Large intestine (tissue), 3 donors: ENCODE measurements around the gene NAB2. TPM values are rescaled to one million over a fixed set of nuclear protein-coding genes. Genes with fewer than 3 reads are reported as not detected.
"Not testable (repeated sequence)": the region's sequence is repeated elsewhere in the genome, so short reads cannot be mapped to it uniquely, and the experiment has no call there.

ENCODE experiments used
- DNase-seq, 2 donors: peaks; one replicate each; pipeline versions ENCODE4 v3.0.0 to v3.0.0-alpha.2; 2013
- H3K27ac ChIP-seq: one replicate; pipeline ENCODE4 v1.5.1; 2013; ENCODE audit warnings: low read length
- H3K27me3 ChIP-seq: 2 replicates; pipeline ENCODE4 v1.6.1; 2013; ENCODE audit warnings: low read length; ENCODE audit not compliant: control insufficient read depth, insufficient read depth
- H3K36me3 ChIP-seq: 2 replicates; pipeline ENCODE4 v1.6.1; 2013; ENCODE audit warnings: low read length; ENCODE audit not compliant: control insufficient read depth, insufficient read depth
- H3K4me1 ChIP-seq: one replicate; pipeline ENCODE4 v1.6.1; 2013; ENCODE audit warnings: low read length; ENCODE audit not compliant: control insufficient read depth, insufficient read depth
- H3K4me3 ChIP-seq: one replicate; pipeline ENCODE4 v1.5.1; 2013; ENCODE audit warnings: low read length
- H3K9me3 ChIP-seq: one replicate; pipeline ENCODE4 v1.6.1; 2013; ENCODE audit warnings: mild to moderate bottlenecking, low read depth, low read length, moderate library complexity; ENCODE audit not compliant: control insufficient read depth
- WGBS: methylation state at CpG from one replicate; pipeline ENCODE4 v1.1.5; 2013; ENCODE audit warnings: low lambda C conversion rate; ENCODE audit not compliant: insufficient coverage; 5-methylcytosine and 5-hydroxymethylcytosine counted together
- polyA plus RNA-seq: library from polyadenylated mRNA; unstranded; fragments of 120-200 nt; gene quantifications from one replicate; pipeline ENCODE4 v1.2.1, GENCODE V29; 2013

The NAB2 gene
- polyA plus RNA-seq, 1 donor = 26.8 TPM

DNA sequence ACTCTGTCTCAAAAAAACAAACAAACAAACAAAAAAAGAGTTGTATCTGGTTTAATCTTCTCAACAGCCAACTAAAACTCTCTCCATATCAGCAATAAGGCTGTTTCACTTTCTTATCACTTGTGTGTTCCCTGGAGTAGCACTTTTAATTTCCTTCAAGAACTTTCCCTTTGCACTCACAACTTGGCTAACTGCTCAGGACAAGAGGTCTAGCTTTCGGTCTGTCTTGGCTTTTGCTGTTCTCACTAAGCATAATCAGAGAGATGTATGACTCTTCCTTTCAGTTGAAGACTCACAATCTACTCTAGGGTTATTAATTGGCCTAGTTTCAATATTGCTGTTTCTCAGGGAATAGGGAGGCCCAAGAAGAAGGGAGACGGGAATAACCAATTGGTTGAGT is 22.7 kb upstream of the NAB2 start:
- H3K27me3 ChIP-seq = no peaks in the 10 kb centered on the region
- WGBS = no CpG with 5 or more reads among the region's 2 CpGs

DNA sequence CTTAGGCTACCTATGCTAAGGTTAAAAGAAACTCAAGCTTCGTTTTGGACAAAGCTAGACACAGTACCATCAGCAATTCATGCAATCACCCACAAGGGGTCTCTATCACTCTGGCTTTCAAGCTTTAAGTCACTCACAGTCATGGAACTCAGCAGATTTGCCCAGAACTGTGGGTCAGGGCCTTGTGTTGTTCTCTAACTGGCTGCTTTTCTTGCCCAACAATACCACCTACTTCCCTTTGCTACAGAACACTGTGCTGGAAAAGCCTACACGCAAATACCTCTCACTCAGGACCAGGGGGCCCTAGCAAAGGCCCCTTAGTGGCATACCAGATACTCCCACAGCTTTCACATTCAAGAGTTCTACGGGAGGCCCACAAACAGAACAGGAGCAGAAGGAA is 19.4 kb upstream of the NAB2 start:
- Histone ChIP-seq H3K9me3 (no peaks in the 10 kb centered on the region), H3K4me1 (no peaks in the 10 kb centered on the region), H3K4me3 (no peak overlapping the region), H3K27me3 (no peaks in the 10 kb centered on the region), H3K36me3 (peaks cover 16% of the 10 kb centered on the region), H3K27ac (peak overlapping the region; percentile 2)
- DNase-seq = peak; percentile 60 to 67
- no CpG with 5 or more reads among the region's 3 CpGs for WGBS

More for the DNA sequence above, 22.7 kb upstream of the NAB2 start:
- no peak overlapping the region for H3K27ac ChIP-seq
- no peak overlapping the region for H3K4me3 ChIP-seq
- H3K4me1 ChIP-seq = no peaks in the 10 kb centered on the region
- H3K36me3 ChIP-seq = peaks cover 13% of the 10 kb centered on the region
- DNase-seq = no peak
- no peaks in the 10 kb centered on the region for H3K9me3 ChIP-seq

DNA sequence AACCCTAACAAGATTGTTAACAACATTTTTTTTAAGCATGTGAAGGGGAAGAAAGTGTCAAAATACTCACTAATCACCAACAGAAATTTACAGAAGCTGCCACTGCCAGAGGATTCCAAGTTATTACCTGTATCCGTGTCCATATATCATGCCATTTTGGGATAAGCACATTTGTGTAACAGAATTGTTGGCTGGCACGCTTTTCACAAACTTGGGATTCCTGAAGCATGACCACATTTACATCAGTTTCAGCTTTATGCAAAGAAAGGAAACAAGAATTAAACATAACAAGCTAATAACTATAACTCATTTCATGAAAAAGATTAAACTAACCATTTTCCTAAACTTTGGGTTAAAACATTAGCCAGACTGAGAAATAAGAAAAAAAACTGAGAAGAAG is 16.3 kb upstream of the NAB2 start:
- H3K27ac ChIP-seq = no peak overlapping the region
- H3K9me3 ChIP-seq = no peaks in the 10 kb centered on the region
- DNase-seq = no peak
- WGBS = 82% methylated on average over 2 of the region's 2 CpGs
- H3K36me3 ChIP-seq = peaks cover 16% of the 10 kb centered on the region
- H3K4me3 ChIP-seq = no peak overlapping the region
- H3K27me3 ChIP-seq = no peaks in the 10 kb centered on the region
- H3K4me1 ChIP-seq = no peaks in the 10 kb centered on the region

DNA sequence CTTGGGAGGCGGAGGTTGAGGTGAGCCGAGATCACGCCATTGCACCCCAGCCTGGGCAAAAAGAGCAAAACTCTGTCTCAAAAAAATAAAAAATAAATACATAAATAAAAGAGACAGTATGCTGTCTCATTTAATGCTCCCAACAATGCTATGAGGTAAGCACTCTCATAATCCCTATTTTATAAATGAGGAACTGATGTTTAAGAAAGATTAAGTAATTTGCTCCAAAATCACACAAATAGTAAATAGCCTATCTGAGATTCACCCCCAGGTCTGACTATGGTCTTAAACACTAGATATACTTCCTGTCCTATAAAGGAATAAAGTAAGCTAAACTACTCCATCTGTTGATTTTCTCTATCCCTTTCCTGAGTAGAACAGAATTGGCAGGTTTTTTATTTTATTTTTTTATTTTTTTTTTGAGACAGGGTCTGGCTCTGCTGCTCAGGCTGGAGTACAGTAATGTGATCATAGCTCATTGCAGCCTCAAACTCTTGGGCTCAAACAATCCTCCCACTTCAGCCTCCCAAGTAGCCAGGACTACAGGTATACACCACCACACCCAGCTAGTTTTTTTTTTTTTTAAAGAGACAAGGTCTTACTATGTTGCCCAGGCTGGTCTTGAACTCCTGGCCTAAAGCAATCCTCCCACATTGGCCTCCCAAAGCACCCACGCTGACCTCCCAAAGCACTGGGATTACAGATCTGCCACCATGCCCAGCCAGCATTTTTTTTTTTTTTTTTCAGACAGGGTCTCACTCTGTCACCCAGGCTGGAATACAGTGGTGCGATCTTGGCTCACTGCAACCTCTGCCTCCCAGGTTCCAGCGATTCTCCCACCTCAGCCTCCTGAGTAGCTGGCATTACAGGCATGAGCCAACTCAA is 15.1 kb upstream of the NAB2 start:
- H3K4me3 ChIP-seq, DNase-seq, H3K27me3 ChIP-seq, H3K4me1 ChIP-seq, H3K27ac ChIP-seq, H3K9me3 ChIP-seq: not testable (repeated sequence)
- no CpG with 5 or more reads among the region's 6 CpGs for WGBS
- H3K36me3 ChIP-seq = peaks cover 11% of the 10 kb centered on the region

DNA sequence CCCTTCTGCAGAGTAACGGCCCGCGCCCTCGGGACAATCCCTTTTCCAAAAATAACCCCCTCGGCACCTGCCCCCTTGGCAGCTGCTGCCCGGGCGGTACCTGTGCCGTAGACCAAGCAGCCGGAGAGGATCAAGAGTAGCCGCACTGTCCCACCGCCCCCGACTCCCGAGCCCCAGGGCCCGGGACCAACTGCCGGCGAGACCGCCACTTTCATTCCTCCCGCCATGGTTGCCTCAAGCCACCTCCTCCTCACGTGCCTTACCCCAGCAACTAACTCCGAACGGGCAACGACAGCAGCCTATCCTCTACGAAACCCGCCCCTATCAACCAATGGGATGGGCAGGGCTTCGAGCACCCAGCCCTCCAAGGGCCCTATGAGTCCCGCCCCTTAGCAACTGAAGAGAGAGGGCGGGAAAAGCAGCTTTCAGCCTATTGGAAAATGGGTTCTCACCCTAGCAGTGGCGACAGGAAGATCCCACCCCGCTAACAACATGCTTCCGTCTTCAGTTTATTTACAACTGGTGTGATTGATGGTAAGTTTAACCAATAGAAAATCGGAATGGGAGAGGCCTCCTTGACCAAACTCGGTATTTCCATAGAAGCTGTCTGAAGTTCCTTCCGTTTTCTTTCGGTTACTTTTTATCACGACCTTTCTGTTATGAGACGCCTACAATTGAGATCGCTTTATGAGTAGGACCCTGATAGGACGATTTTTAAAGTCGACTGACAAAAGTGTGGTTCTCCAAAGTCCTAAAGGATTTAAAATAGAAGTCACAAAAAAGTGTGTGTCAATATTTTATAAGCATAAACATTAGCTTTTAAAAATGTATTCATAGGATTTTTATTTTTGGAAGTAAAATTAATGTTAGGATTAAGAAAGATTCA is 10.2 kb upstream of the NAB2 start, which contains the start of gene NEMP1:
TSS of gene NEMP1 (minus strand) at position 273 of the 886 bp plus-strand sequence. CDS start at position 227, 46 bp downstream.
- peak within 1 kb of the TSS; percentile 85 for H3K27ac ChIP-seq
- peaks cover 6% of the 10 kb centered on the region for H3K4me1 ChIP-seq
- DNase-seq = peak; percentile 100
- no peaks in the 10 kb centered on the region for H3K36me3 ChIP-seq
- H3K27me3 ChIP-seq = no peaks in the 10 kb centered on the region
- 0% methylated on average over 2 of the region's 39 CpGs for WGBS
- no peaks in the 10 kb centered on the region for H3K9me3 ChIP-seq
- peak within 1 kb of the TSS; percentile 82 for H3K4me3 ChIP-seq

DNA sequence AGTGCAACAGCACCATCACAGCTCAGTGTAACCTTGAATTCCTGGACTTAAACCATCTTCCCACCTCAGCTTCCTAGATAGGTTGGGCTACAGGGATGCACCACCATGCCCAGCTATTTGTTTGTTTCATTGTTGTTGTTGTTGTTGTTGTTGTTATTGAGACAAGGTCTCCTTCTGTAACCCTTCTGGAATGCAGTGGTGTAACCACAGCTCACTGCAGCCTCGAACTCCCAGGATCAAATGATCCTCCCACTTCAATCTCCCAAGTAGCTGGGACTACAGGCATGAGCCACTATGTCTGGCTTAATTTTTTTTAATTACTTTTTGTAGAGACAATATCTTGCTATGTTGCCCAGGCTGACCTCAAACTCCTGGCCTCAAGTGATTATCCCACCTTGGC is 9.1 kb upstream of the NAB2 start:
- WGBS = no CpG with 5 or more reads among the region's 1 CpG
- no peak overlapping the region for H3K27ac ChIP-seq
- peaks cover 6% of the 10 kb centered on the region for H3K4me1 ChIP-seq
- no peak overlapping the region for H3K4me3 ChIP-seq
- no peaks in the 10 kb centered on the region for H3K36me3 ChIP-seq
- DNase-seq = no peak
- H3K27me3 ChIP-seq = no peaks in the 10 kb centered on the region
- H3K9me3 ChIP-seq = no peaks in the 10 kb centered on the region

DNA sequence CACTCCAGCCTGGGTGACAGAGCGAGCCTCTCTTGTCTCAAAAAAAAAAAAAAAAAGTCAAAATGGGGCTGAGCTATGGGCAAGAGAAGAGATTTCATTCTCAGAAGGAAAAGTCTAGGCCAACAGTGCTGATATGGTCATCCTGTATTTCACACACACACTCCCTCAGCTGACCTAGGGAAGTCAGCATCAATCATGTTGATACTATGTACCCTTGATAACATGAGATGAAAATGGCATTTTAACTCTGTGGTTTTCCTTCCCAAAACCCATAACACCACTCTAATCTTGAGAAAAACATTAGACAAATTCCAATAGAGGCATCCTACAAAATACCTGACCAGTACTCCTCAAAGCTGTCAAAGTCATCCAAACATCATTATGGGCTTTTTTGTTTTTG is 8.1 kb upstream of the NAB2 start:
- no peak for DNase-seq
- no peak overlapping the region for H3K27ac ChIP-seq
- H3K9me3 ChIP-seq = no peaks in the 10 kb centered on the region
- no CpG with 5 or more reads among the region's 1 CpG for WGBS
- no peak overlapping the region for H3K4me3 ChIP-seq
- no peaks in the 10 kb centered on the region for H3K27me3 ChIP-seq
- H3K36me3 ChIP-seq = no peaks in the 10 kb centered on the region
- peaks cover 9% of the 10 kb centered on the region for H3K4me1 ChIP-seq

DNA sequence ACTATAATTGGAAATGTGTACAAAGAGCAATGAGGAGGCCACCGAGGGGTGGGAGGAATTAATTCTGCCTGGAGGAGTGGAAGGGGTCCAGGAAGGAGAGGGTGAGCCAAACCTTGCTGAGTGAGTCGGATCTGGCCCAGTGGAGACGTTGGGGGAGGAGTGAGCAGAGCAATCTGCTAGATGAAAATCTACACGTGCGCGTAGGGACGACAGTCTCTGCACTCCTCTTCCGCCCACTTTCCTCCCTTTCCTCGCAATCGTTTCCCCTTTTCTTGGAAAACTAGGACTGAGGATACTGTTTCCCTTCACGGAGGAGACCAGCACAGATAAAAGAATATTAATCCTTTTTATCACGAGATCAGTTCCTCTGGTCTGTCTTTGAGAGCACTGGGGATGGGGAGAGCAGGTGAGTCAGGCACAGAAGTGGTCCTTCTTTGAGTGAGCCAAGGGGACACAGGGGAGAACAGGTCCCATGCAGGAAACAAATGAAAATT is 2.9 kb upstream of the NAB2 start:
- H3K27ac ChIP-seq = peak overlapping the region; percentile 92
- no peaks in the 10 kb centered on the region for H3K9me3 ChIP-seq
- peaks cover 4% of the 10 kb centered on the region for H3K36me3 ChIP-seq
- H3K27me3 ChIP-seq = no peaks in the 10 kb centered on the region
- peak; percentile 58 to 62 for DNase-seq
- WGBS = no CpG with 5 or more reads among the region's 12 CpGs
- H3K4me3 ChIP-seq = peak overlapping the region; percentile 76
- peaks cover 16% of the 10 kb centered on the region for H3K4me1 ChIP-seq

DNA sequence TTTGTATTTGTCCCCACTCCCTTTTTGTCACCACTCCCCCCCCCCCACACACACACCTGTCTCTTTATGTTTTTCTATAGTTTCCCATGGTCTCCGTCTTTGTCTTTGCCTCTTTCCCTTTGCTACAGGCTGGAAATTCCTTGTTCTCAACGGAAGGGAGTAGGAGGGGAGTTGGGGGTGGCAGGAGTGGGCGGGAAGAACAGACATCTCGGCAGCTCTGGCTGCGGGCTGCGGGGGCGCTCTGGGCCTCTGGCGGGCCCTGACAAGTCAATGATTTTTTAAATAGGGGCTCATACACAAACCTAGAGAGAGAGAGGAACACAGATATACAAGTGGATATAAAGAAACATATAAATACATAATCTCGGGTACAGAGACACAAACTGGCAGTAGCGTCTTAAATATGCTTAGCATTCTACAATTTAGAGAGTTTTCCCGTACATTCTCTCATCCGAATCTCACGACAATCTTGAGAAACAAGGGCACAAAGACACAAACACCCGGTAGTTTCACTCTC is 2.4 kb upstream of the NAB2 start:
- Histone ChIP-seq H3K36me3 (peaks cover 9% of the 10 kb centered on the region), H3K27me3 (no peaks in the 10 kb centered on the region), H3K4me1 (peaks cover 20% of the 10 kb centered on the region), H3K9me3 (no peaks in the 10 kb centered on the region), H3K4me3 (peak overlapping the region; percentile 76), H3K27ac (peak overlapping the region; percentile 92)
- WGBS = 0% methylated on average over 1 of the region's 14 CpGs
- DNase-seq = peak; percentile 72 to 78
